HG03521 (cell line): ENCODE data around the gene REXO4.

ENCODE experiments used
- ATAC-seq: cut with Tn5 transposase; IDR thresholded peaks from one replicate; pipeline ENCODE4 v1.9.1; 2021; ENCODE audit warnings: mild to moderate bottlenecking, moderate library complexity; ENCODE audit not compliant: unreplicated experiment

The REXO4 gene

DNA sequence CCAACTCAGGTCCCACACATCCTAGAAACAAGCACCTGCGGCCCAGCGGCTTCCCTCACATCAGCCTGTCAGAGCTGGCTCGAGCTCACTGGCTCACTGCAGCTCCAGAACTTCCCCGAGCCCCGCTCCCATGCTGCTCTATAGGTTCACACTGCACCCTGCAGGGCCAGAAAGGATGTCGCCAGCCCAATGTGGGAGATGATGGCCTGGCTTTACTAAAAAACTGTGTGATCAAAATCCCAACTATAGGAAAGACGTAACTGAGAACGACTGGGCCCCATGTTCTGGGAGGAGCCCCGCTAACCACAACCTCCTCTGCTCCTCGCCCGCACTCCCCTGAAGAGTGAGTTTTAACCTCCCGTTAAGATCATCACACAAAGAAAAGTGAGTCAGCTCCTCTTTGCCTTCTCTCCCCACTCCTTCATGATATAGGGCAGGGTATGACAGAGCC lies 46.5 kb downstream of the REXO4 start:
- no peak for ATAC-seq

DNA sequence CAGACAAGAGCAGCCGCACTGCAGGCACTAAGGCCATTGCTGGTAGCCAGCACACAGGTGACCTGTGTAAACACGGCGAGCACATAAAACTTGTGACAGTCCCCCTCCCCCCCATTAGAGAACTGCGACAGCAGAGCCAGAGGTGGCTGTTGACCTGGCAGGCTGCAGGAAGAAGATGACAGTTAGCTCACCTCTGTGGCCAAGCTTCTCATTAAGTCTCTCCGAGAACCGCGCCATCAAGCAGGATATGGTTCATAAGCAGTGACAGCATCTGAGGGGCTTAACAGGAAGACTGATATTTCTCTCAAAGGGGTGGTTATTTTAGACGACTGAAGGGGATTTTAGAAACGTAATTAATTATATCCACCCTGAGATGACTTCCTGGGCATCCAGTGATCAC lies 47.1 kb downstream of the REXO4 start:
- ATAC-seq = no peak

DNA sequence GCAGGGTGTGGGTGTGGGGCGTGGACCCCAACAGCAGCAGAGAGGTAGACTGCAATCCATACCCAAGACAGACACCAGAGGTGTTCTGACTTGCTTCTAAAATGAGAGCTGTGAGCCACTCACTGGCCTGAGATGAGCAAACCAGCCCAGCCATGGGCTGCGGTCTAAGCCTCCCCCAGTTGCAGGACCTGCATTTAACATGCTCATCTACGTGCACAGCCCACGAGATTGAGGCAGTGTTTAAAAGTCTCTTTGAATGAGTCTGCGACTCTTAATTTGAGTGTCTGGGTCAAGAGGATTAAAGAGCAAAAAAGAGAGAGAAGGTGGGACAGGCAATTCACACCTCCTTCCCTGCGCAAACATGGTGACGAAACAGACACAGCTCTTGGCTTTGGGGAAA lies 47.9 kb downstream of the REXO4 start:
- no peak for ATAC-seq

DNA sequence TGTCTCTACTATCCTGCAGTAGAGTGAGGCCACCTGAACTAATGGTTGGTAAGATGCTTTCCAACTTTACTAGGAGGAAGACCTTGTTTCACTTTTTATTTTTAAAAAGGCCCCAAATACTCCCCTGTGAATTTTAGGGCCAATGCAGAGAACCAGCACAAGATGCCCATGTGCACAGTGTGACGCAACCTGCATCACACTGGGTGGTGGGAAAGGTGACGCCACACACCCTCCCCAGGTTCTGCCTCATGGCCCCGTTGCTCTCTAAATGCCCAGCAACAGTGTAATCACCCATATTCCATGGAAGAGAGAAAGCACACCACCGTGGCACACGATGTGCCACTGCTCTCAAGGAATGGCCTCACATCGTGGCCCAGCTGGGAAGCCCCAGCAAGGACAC lies 48.4 kb downstream of the REXO4 start:
- no peak for ATAC-seq

DNA sequence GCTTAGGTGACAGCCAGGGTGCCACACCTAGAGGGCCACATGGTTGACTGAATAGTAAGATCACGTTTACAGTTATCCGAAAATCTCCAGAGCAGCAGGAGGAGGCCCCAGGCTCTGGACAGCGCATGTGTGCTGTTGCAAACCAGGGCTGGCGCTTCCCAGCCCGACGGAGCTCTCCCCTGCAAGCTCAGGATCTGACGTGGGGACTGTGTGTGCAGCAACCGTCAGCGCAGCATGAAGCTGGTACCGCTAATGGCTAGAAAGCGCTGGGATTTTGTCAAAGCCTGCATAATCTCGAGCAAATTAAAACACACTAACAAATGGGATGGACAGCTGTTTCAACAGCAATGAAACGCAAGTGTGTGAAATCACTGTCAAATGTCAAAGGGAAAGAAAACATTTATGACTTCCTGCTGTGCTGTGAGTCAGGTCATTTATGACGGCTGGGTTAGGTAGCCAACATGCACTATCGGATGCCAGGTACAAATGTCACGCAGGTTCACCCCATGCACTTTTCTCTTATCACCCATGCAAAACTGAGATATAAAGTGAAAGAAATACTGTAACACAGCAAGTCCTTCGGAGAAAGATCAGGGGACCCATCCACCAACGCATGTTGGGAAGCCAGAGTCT lies 49.4 kb downstream of the REXO4 start:
- no peak for ATAC-seq

DNA sequence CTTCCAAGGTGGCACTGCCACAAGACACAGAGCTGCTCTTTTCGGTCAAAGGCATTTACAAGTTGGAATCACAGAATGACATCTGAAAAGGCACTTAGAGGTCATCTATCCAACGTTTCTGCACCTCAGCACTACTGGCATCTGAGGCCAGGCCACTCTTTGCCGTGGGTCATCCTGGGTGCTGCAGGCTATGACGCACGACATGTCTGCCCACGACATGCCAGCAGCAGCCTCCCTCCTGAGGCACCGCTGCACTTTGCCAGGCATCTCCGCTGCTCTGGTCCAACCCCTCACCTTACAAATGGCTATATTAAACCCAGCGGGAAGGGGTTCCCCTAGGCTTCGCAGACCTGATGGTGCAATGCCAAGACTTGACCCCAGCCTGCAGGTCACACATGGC lies 50.0 kb downstream of the REXO4 start:
- no peak for ATAC-seq

DNA sequence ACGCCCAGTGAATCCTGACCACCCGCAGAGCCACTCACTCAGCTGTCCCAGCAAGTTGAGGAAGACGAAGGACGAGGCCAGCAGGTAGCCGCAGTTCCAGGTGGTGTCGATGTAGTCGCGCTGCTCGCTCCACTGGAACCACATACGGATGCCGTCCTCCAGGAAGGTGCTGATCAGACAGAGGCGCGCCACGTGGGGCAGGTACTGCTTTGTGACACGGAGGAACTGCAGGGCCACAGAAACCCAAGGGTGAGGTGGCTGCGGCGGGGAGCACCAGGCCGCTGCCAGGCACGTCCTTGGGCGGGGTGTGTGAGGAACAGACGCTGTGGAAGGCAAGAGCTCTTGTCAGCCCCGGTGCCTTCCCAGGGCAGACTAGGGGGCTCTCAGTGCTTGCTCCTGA lies 50.6 kb downstream of the REXO4 start:
- no peak for ATAC-seq

DNA sequence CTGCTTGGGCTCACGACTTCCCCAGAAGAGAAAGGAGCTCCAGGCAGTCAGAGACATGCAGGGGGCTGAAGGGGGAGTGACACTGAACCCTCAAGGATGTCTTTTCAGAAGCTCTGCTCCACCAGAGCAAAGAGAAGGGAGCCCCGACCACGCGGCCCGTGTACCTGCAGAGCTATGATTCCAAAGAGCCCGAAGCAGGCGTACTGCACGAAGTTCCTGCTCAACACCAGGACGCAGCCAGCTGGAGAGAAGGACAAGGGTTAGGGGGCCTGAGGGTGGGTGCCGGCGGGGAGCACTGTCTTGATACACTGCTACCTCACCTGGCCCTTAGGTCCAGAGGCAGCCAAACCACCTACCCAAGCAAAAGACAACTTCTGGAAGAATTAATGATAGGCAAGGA lies 51.4 kb downstream of the REXO4 start:
- no peak for ATAC-seq

DNA sequence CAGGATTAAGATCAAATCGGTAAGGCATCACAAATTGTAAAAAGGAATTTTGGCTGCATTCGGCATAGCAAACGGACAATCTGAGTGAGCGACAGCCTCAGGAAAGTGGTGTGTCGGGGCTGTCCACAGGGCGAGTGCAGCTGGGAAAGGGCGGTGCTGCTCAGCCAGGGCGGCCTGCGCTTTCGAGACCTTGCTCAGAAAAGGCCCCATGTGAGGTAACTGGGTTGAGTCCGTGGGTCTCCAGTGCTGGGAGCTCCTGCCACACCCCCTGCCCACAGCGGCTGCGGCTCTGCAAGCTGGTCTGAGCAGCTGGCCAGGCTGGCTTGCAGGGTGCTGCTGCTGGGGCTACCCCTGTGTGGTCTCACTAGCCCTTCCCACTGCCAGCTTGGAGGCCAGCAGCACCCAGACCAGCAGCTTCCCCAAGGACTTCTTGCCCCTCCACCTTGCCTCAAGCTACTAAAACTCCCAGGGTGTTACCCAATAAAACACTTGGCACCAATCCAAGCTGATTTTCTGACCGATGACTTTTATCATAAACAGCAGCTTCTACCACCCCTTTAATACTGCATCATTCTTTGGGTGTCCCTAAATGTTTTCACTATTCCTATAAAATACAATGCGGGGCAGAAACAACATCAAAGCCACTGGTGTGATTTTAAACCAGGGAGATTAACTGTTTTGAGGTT lies 55.3 kb downstream of the REXO4 start:
- ATAC-seq = no peak

GRCh38 chr9:133361507-133362092 lies 56.2 kb downstream of the REXO4 start:
- no peak for ATAC-seq

GRCh38 chr9:133360400-133361393 lies 57.1 kb downstream of the REXO4 start:
- ATAC-seq = no peak

- no peak for ATAC-seq
Observed at GRCh38 chr9:133359399-133360175, 58.2 kb downstream of the REXO4 start.

DNA sequence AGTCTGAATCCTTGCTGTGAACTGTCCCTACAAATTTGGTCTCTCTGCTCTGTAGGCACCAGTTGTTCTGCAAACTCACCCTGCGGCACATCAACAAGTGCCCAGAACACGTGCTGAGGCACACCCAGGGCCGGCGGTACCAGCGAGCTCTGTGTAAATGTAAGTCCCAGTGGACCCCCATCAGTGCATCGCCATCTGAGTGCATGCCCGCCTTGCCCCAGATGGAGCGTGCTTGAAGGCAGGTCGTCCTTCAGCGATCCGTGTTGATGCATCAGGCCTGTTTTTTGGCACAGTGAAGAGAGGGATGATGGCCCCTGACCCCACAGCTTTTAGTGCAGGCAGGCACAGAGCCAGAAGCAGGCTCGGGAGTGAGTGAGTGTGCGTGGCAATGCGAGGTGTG lies 60.2 kb downstream of the REXO4 start:
- no peak for ATAC-seq

DNA sequence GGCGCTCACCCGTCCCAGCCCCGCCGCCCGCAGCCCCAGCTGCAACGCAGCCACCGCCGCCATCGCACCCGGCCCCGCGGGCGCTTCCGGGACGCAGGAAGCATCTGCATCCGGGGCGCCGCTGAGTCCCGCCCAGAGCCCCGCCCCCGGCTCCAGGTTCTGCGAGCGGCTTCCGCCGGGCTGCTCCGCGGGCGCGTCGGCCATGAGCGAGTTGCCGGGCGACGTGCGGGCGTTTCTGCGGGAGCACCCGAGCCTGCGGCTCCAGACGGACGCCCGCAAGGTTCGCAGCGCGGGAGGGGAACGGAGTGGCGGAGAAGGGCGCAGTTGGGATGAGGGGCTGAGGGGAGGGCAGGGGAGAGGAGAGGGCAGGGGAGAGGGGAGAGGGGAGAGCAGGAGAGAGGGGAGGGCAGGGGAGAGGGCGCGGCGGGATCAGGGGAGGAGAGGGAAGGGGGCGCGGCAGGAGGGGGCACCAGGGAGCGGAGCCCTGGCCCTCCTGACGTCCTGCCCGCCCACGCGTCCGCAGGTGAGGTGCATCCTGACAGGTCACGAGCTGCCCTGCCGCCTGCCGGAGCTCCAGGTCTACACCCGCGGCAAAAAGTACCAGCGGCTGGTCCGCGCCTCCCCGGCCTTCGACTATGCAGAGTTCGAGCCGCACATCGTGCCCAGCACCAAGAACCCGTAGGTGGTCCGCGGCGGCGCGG lies 61.3 kb downstream of the REXO4 start, which contains the start of the genes SURF1 and SURF2:
SURF1 (minus strand) TSS at position 97 of the 701 bp plus-strand sequence; CDS start at position 63, 34 bp downstream.
SURF2 (plus strand) TSS at position 160 of the 701 bp plus-strand sequence; CDS start at position 203, 43 bp downstream.
- peak; percentile 54 for ATAC-seq
